Esophagus squamous epithelium (tissue), 5 donors: Measurements from ENCODE around the gene CRACDL. TPM values are rescaled to one million over a fixed set of nuclear protein-coding genes. Genes with fewer than 3 reads are reported as not detected.
A peak's percentile ranks its signal among the peaks of the same experiment; 100 is the strongest.

Source experiments
- DNase-seq: peaks from one replicate; lab custom pipeline; 2025; lab: John Stamatoyannopoulos, UW
- H3K27ac ChIP-seq, 4 donors: fragments of 200-600 bp; sonication (generic); one replicate each; pipeline ENCODE4 v1.5.1; 2016 to 2019; ENCODE audit warnings: mild to moderate bottlenecking in 1 of 4
- H3K27me3 ChIP-seq, 4 donors: fragments of 200-600 bp; sonication (generic); 1 replicate in 3 of 4; 2 replicates in 1 of 4; pipeline versions ENCODE4 v1.5.1 to v1.6.0; 2017 to 2021; ENCODE audit warnings: antibody characterized with exemption in 1 of 4
- H3K36me3 ChIP-seq, 3 donors: fragments of 200-600 bp; sonication (generic); one replicate each; pipeline ENCODE4 v1.5.1; 2016 to 2019
- H3K4me1 ChIP-seq, 3 donors: fragments of 200-600 bp; sonication (generic); one replicate each; pipeline ENCODE4 v1.5.1; 2017 to 2019
- H3K4me3 ChIP-seq, 4 donors: fragments of 200-600 bp; sonication (generic); 1 replicate in 3 of 4; 2 replicates in 1 of 4; pipeline ENCODE4 v1.5.1; 2016 to 2019; ENCODE audit warnings: mild to moderate bottlenecking in 2 of 4, moderate library complexity in 1 of 4
- H3K9me3 ChIP-seq, 3 donors: fragments of 200-600 bp; sonication (generic); one replicate each; pipeline ENCODE4 v1.5.1; 2016 to 2019
- CTCF ChIP-seq, 6 experiments: fragments of 450-650 bp in 4 of 6; fragments of 200-600 bp in 2 of 6; sonication (generic) in 2 of 6; IDR thresholded peaks; one replicate each; pipeline ENCODE4 v1.5.1; 2016 to 2019; ENCODE audit warnings: antibody characterized with exemption in 6 of 6, mild to moderate bottlenecking in 4 of 6, moderate library complexity in 4 of 6
- POLR2A ChIP-seq, 4 donors: fragments of 450-650 bp; IDR thresholded peaks; one replicate each; pipeline ENCODE4 v1.6.1; 2017; ENCODE audit warnings: antibody characterized with exemption in 4 of 4, mild to moderate bottlenecking in 4 of 4, moderate library complexity in 3 of 4
- WGBS, 2 donors: methylation state at CpG; one replicate each; pipeline ENCODE4 v1.1.5; 2018; 5-methylcytosine and 5-hydroxymethylcytosine counted together
- intact Hi-C: fragments of 100-400 bp; cut with DNase I; formaldehyde crosslinking; loops from one replicate; pipeline ENCODE4 v1.15.0; 2022
- total RNA-seq, 4 donors: library from RNA; depleted of rRNA; stranded (reverse); fragments of >200 nt; gene quantifications; one replicate each; pipeline ENCODE4 v1.1.0, GENCODE V29; 2016
- donor health status: DM: yes; HTN: yes; CAD: no.

CRACDL gene
- total RNA-seq, 4 donors from 2014 or later: 6.5 to 33.6 (median 9.7) TPM

GRCh38 chr2:98751748-98752147 lies 184.3 kb downstream of the CRACDL start:
- peaks cover 0 to 33% (median 0%) of the 10 kb centered on the region in 4 donors for H3K27me3 ChIP-seq
- DNase-seq: no peak
- H3K4me1 ChIP-seq: peaks cover 0 to 10% (median 0%) of the 10 kb centered on the region in 3 donors
- 75% methylated on average over 1 of the region's 1 CpG for WGBS, 2 donors
- no peaks in the 10 kb centered on the region for H3K36me3 ChIP-seq
- TF ChIP-seq CTCF (IDR thresholded peaks at IDR 0.05) (no peak), POLR2A (IDR thresholded peaks at IDR 0.05) (no peak)
- no peaks in the 10 kb centered on the region for H3K9me3 ChIP-seq
- H3K27ac ChIP-seq: no peak overlapping the region
- H3K4me3 ChIP-seq: no peak overlapping the region
- intact Hi-C loops: no loop called here

GRCh38 chr2:98750593-98751282 lies 185.3 kb downstream of the CRACDL start:
- Histone ChIP-seq H3K27ac (no peak overlapping the region), H3K4me3 (no peak overlapping the region), H3K4me1 (peaks cover 0 to 7% (median 0%) of the 10 kb centered on the region in 3 donors), H3K9me3 (no peaks in the 10 kb centered on the region), H3K36me3 (no peaks in the 10 kb centered on the region), H3K27me3 (peaks cover 0 to 24% (median 0%) of the 10 kb centered on the region in 4 donors)
- intact Hi-C loops: no loop called here
- 82 to 84% methylated on average over 8 of the region's 9 CpGs for WGBS, 2 donors
- no peak for DNase-seq
- TF ChIP-seq CTCF (IDR thresholded peaks at IDR 0.05) (no peak), POLR2A (IDR thresholded peaks at IDR 0.05) (no peak)

GRCh38 chr2:98749066-98749450 lies 187.0 kb downstream of the CRACDL start:
- Histone ChIP-seq H3K36me3 (no peaks in the 10 kb centered on the region), H3K9me3 (no peaks in the 10 kb centered on the region), H3K4me3 (no peak overlapping the region), H3K4me1 (peaks cover 0 to 8% (median 2%) of the 10 kb centered on the region in 3 donors), H3K27me3 (peaks cover 0 to 12% (median 0%) of the 10 kb centered on the region in 4 donors), H3K27ac (no peak overlapping the region)
- TF ChIP-seq POLR2A (IDR thresholded peaks at IDR 0.05): no peak
- TF ChIP-seq CTCF (IDR thresholded peaks at IDR 0.05): no peak
- intact Hi-C loops: no loop called here
- no peak for DNase-seq

GRCh38 chr2:98748292-98749065 lies 187.5 kb downstream of the CRACDL start:
- WGBS, 2 donors: 50 to 65% methylated on average over 10 to 13 of the region's 13 CpGs
- intact Hi-C loops: no loop called here
- Histone ChIP-seq H3K27ac (peak overlapping the region in 1 of 4 donors; percentile 36), H3K27me3 (peaks cover 0 to 6% (median 0%) of the 10 kb centered on the region in 4 donors), H3K4me3 (no peak overlapping the region), H3K36me3 (no peaks in the 10 kb centered on the region), H3K9me3 (no peaks in the 10 kb centered on the region), H3K4me1 (peaks cover 0 to 12% (median 4%) of the 10 kb centered on the region in 3 donors)
- TF ChIP-seq POLR2A (IDR thresholded peaks at IDR 0.05): no peak
- TF ChIP-seq CTCF (IDR thresholded peaks at IDR 0.05): no peak
- DNase-seq: no peak

- DNase-seq: no peak
- no peaks in the 10 kb centered on the region for H3K9me3 ChIP-seq
- 32 to 51% methylated on average over 8 of the region's 8 CpGs for WGBS, 2 donors
- H3K27ac ChIP-seq: no peak overlapping the region
- H3K4me1 ChIP-seq: peaks cover 0 to 12% (median 4%) of the 10 kb centered on the region in 3 donors
- H3K36me3 ChIP-seq: no peaks in the 10 kb centered on the region
- no peak for TF ChIP-seq CTCF (IDR thresholded peaks at IDR 0.05)
- no peak for TF ChIP-seq POLR2A (IDR thresholded peaks at IDR 0.05)
- intact Hi-C loops: no loop called here
- H3K4me3 ChIP-seq: no peak overlapping the region
- peaks cover 0 to 4% (median 0%) of the 10 kb centered on the region in 4 donors for H3K27me3 ChIP-seq
Measured at GRCh38 chr2:98747888-98748287, 188.1 kb downstream of the CRACDL start.
